Activated T-cell treated with anti-CD3 and anti-CD28 coated beads, Interleukin-2, amount 50 U/mL, for 24 hours (primary cell): ENCODE results near the gene PGBD2.
"Not testable (repeated sequence)": the region's sequence is repeated elsewhere in the genome, so short reads cannot be mapped to it uniquely, and the experiment has no call there.

Experiments used
- DNase-seq: peaks from one replicate; pipeline ENCODE4 v3.0.0-alpha.2; 2020
- H3K27ac Mint-ChIP-seq: 2 replicates; pipeline ENCODE4 v1.8.0; 2020; ENCODE audit warnings: mild to moderate bottlenecking, mixed read lengths
- H3K27me3 Mint-ChIP-seq: 2 replicates; pipeline ENCODE4 v1.8.0; 2020; ENCODE audit warnings: mixed read lengths
- H3K36me3 Mint-ChIP-seq: 2 replicates; pipeline ENCODE4 v1.8.0; 2020; ENCODE audit warnings: low read depth, mixed read lengths
- H3K4me1 Mint-ChIP-seq: 2 replicates; pipeline ENCODE4 v1.8.0; 2020; ENCODE audit warnings: low read depth, mixed read lengths
- H3K4me3 Mint-ChIP-seq: 2 replicates; pipeline ENCODE4 v1.8.0; 2020; ENCODE audit warnings: mild to moderate bottlenecking, moderate library complexity, mixed read lengths
- H3K9me3 Mint-ChIP-seq: 2 replicates; pipeline ENCODE4 v1.8.0; 2020; ENCODE audit warnings: mixed read lengths

Gene PGBD2

GRCh38 chr1:248873993-248874533 is 32.0 kb upstream of the PGBD2 start:
- peaks cover 6% of the 10 kb centered on the region for H3K36me3 Mint-ChIP-seq
- H3K9me3 Mint-ChIP-seq = no peaks in the 10 kb centered on the region
- peaks cover 4% of the 10 kb centered on the region for H3K27me3 Mint-ChIP-seq
- H3K4me3 Mint-ChIP-seq = peak overlapping the region; percentile 91
- DNase-seq = peak; percentile 92
- H3K4me1 Mint-ChIP-seq = peaks cover 21% of the 10 kb centered on the region
- H3K27ac Mint-ChIP-seq = peak overlapping the region; percentile 98

GRCh38 chr1:248881261-248881660 is 24.8 kb upstream of the PGBD2 start:
- Mint-ChIP-seq H3K9me3 (no peaks in the 10 kb centered on the region), H3K36me3 (no peaks in the 10 kb centered on the region), H3K4me1 (no peaks in the 10 kb centered on the region), H3K27ac (no peak overlapping the region), H3K4me3 (no peak overlapping the region), H3K27me3 (no peaks in the 10 kb centered on the region)
- DNase-seq = no peak

GRCh38 chr1:248882427-248882826 is 23.6 kb upstream of the PGBD2 start:
- H3K4me3 Mint-ChIP-seq, H3K27ac Mint-ChIP-seq, H3K36me3 Mint-ChIP-seq, H3K27me3 Mint-ChIP-seq, DNase-seq, H3K9me3 Mint-ChIP-seq, H3K4me1 Mint-ChIP-seq: not testable (repeated sequence)

- no peaks in the 10 kb centered on the region for H3K9me3 Mint-ChIP-seq
- no peak overlapping the region for H3K27ac Mint-ChIP-seq
- no peaks in the 10 kb centered on the region for H3K36me3 Mint-ChIP-seq
- no peaks in the 10 kb centered on the region for H3K4me1 Mint-ChIP-seq
- H3K27me3 Mint-ChIP-seq = no peaks in the 10 kb centered on the region
- H3K4me3 Mint-ChIP-seq = no peak overlapping the region
- no peak for DNase-seq
Observed at GRCh38 chr1:248884632-248885295, 21.3 kb upstream of the PGBD2 start.

DNA sequence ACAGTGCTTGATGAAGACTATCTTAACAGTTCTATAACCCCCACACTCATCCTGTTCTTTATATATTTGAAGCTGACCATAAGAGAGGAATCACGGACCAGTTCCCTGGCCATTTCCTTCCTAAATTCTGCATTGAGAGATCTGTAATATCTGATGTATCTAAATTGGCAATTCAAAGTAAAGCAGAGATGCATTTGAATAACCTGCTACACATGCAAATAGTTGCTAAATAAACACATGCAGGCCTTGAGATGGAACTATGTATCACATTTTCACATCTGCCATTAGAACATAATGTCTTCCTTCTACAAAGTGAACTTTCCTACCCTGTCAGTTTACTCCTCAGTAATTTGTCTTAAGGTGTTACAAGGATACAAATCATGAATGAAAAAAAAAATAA is 20.4 kb upstream of the PGBD2 start:
- no peak for DNase-seq
- Mint-ChIP-seq H3K9me3 (no peaks in the 10 kb centered on the region), H3K36me3 (no peaks in the 10 kb centered on the region), H3K4me3 (no peak overlapping the region), H3K27ac (no peak overlapping the region), H3K4me1 (no peaks in the 10 kb centered on the region), H3K27me3 (peaks cover 4% of the 10 kb centered on the region)

DNA sequence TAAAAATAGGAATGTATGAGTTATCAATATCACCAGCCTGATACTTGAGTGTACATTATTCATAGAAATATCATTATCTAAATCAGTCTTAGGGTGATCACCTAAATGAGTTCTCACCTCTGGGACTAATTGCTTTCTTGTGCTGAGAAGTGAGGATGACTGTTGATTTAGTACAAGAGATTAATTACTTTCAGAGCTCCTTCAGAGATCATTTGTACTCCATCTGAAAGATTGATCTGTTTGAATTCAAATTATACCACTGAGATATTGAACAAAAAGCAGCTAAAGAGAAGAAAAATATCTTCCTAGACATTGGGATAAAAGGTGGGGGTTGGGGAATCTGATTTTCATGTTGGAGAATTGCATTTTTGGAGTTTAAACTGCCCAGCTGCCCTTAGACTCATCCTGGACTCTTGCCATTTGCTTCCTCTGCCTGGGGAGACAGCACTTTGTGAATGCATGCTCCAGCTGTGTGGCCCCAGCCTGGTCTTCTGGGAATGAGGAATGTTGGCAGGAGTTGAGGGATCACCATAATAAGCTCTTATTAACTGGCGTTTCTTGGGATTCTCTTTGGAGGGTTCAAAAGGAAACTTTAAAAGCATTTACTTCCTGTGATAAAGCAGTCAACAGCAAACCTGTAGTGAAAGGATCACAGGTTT is 19.7 kb upstream of the PGBD2 start:
- Mint-ChIP-seq H3K9me3 (no peaks in the 10 kb centered on the region), H3K27ac (no peak overlapping the region), H3K36me3 (no peaks in the 10 kb centered on the region), H3K4me1 (peaks cover 1% of the 10 kb centered on the region), H3K27me3 (peaks cover 9% of the 10 kb centered on the region), H3K4me3 (no peak overlapping the region)
- DNase-seq = no peak

GRCh38 chr1:248889914-248890243 is 16.2 kb upstream of the PGBD2 start:
- peaks cover 34% of the 10 kb centered on the region for H3K27me3 Mint-ChIP-seq
- H3K4me3 Mint-ChIP-seq, H3K9me3 Mint-ChIP-seq, DNase-seq, H3K27ac Mint-ChIP-seq, H3K4me1 Mint-ChIP-seq, H3K36me3 Mint-ChIP-seq: not testable (repeated sequence)

- DNase-seq = no peak
- no peak overlapping the region for H3K27ac Mint-ChIP-seq
- H3K4me1 Mint-ChIP-seq = peaks cover 1% of the 10 kb centered on the region
- H3K27me3 Mint-ChIP-seq = peaks cover 36% of the 10 kb centered on the region
- H3K9me3 Mint-ChIP-seq = no peaks in the 10 kb centered on the region
- no peak overlapping the region for H3K4me3 Mint-ChIP-seq
- H3K36me3 Mint-ChIP-seq = no peaks in the 10 kb centered on the region
Observed at GRCh38 chr1:248890549-248891498, 15.2 kb upstream of the PGBD2 start.

DNA sequence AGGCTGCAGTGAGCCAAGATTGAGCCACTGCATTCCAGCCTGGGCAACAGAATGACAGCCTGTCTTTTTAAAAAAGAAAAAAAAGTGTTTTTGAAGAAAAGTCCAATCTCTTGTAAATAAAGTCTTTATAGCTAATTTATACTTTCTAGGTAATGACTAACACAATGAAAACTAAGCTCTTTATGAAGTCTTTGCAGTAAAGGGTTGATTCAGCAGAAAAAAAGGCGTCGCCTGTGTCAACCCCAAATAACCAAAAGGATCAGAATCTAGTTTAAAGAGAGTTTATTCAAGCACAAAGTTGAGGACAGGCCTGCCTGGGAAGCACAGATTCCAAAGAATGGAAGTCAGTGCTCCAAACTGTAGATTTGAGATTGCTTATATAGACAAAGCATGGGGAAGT is 14.3 kb upstream of the PGBD2 start:
- no peak overlapping the region for H3K27ac Mint-ChIP-seq
- H3K27me3 Mint-ChIP-seq = peaks cover 44% of the 10 kb centered on the region
- H3K4me3 Mint-ChIP-seq = no peak overlapping the region
- H3K9me3 Mint-ChIP-seq = no peaks in the 10 kb centered on the region
- no peak for DNase-seq
- H3K36me3 Mint-ChIP-seq = no peaks in the 10 kb centered on the region
- peaks cover 1% of the 10 kb centered on the region for H3K4me1 Mint-ChIP-seq

- DNase-seq = no peak
- H3K4me1 Mint-ChIP-seq = peaks cover 1% of the 10 kb centered on the region
- H3K27ac Mint-ChIP-seq = no peak overlapping the region
- H3K27me3 Mint-ChIP-seq = peaks cover 51% of the 10 kb centered on the region
- H3K4me3 Mint-ChIP-seq = no peak overlapping the region
- no peaks in the 10 kb centered on the region for H3K36me3 Mint-ChIP-seq
- H3K9me3 Mint-ChIP-seq = no peaks in the 10 kb centered on the region
Observed at GRCh38 chr1:248892590-248892989, 13.4 kb upstream of the PGBD2 start.

DNA sequence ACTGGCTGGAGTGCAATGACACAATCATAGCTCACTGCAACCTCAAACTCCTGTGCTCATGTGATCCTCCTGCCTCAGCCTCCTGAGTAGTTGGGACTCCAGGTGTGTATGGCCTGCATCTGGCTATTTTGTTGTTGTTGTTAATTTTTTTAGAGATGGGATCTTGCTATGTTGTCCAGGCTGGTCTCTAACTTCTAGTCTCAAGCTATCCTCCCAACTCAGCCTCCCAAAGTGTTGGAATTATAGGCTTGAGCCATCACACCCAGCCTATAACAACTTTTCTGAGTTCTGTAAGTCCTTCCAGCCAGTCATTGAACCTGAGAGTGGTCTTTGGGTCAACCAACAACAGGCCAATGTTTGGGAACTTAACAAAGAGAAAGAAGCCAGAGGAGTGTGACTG is 11.2 kb upstream of the PGBD2 start:
- Mint-ChIP-seq H3K27me3 (peaks cover 68% of the 10 kb centered on the region), H3K4me3 (no peak overlapping the region), H3K36me3 (no peaks in the 10 kb centered on the region), H3K9me3 (no peaks in the 10 kb centered on the region), H3K27ac (no peak overlapping the region), H3K4me1 (peaks cover 1% of the 10 kb centered on the region)
- no peak for DNase-seq

DNA sequence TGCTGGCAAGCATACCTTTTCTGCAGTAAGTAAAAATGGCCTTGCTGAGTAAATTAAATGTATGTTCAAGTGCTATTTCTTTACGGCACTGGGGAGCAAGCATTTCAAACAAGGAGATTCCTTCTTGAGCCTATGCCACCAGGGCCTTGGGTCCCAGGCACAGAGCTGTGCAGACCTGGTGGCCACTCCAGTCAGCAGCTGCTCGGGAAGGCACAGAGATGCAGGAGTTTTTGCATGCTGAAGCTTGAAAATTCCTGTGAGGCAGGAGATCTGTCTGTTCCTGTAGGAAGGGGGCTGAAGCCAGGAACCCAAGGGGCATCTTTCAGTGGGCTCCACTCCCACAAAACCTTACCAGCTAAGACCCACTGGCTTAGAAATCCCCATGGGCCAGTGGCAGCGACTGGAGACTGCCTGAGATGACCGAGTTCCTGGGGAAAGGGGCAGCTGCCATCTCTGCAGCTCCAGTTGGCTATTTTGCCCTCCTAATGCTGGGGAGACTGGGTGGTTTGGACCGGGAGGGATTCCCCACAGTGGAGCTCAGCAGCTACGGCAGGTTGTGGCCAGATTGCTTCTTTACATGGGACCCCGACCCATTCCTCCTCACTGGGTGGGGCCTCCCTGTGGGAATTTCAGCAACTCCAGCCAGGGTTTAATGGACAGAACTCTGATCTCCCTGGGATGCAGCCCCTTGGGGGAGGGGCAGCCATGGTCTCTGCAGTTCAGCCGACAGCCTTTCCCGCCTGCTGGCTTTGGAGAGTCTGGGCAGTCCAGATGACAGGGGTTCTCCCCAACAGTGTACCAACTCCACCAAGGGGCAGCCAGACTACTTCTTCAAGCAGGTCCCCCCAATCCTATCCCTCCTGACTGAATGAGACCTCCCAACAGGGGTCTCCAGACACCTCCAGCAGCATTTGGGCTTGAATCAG is 8.4 kb upstream of the PGBD2 start:
- Mint-ChIP-seq H3K27ac (no peak overlapping the region), H3K36me3 (no peaks in the 10 kb centered on the region), H3K4me1 (peaks cover 1% of the 10 kb centered on the region), H3K9me3 (no peaks in the 10 kb centered on the region), H3K4me3 (no peak overlapping the region), H3K27me3 (peaks cover 54% of the 10 kb centered on the region)
- DNase-seq = no peak

DNA sequence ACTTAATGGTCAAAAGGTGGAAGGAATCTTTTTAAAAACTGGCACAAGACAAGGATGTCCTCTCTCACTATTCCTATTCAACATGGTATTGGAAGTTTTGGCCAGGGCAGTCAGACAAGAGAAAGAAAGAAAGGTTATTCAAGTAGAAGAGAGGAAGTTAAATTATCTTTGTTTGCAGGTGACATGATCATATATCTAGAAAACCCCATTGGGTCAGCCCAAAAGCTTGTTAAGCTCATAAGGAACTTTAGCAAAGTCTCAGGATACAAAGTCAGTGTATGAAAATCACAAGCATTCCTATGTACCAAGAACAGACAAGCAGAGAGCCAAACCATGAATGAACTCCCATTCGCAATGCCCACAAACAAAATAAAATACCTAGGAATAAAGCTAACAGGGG is 5.4 kb upstream of the PGBD2 start:
- no peak for DNase-seq
- Mint-ChIP-seq H3K4me1 (peaks cover 8% of the 10 kb centered on the region), H3K9me3 (no peaks in the 10 kb centered on the region), H3K27me3 (peaks cover 33% of the 10 kb centered on the region), H3K36me3 (no peaks in the 10 kb centered on the region), H3K4me3 (no peak overlapping the region), H3K27ac (no peak overlapping the region)

GRCh38 chr1:248901578-248901977 is 4.5 kb upstream of the PGBD2 start:
- H3K27me3 Mint-ChIP-seq = peaks cover 26% of the 10 kb centered on the region
- H3K9me3 Mint-ChIP-seq = no peaks in the 10 kb centered on the region
- no peaks in the 10 kb centered on the region for H3K36me3 Mint-ChIP-seq
- DNase-seq = no peak
- no peak overlapping the region for H3K27ac Mint-ChIP-seq
- H3K4me1 Mint-ChIP-seq = peaks cover 10% of the 10 kb centered on the region
- no peak overlapping the region for H3K4me3 Mint-ChIP-seq
